Liver (tissue), 3 donors: ENCODE measurements around the gene TNFRSF25.
"Not testable (repeated sequence)": the region's sequence is repeated elsewhere in the genome, so short reads cannot be mapped to it uniquely, and the experiment has no call there.

Experiments
- ATF3 ChIP-seq: IDR thresholded peaks from 2 replicates; pipeline ENCODE4 v1.6.1; 2016; ENCODE audit warnings: antibody characterized with exemption
- CTCF ChIP-seq: fragments of 150-350 bp; IDR thresholded peaks from 2 replicates; pipeline ENCODE4 v1.5.1; 2017; ENCODE audit warnings: improper control_type of control experiment, low read depth, low read length; ENCODE audit not compliant: missing input control
- GABPA ChIP-seq, 2 donors: IDR thresholded peaks in 1 of 2; conservative IDR thresholded peaks in 1 of 2; 2 replicates each; pipeline ENCODE4 v1.6.1; 2016; ENCODE audit warnings: antibody characterized with exemption in 2 of 2, mild to moderate bottlenecking in 1 of 2, moderate library complexity in 1 of 2
- YY1 ChIP-seq: IDR thresholded peaks from 2 replicates; pipeline ENCODE4 v1.6.1; 2016; ENCODE audit warnings: antibody characterized with exemption, mild to moderate bottlenecking
- donor health status: healthy.
- donor health status: healthy.

GRCh38 chr1:6437012-6437700, 28.8 kb downstream of the TNFRSF25 start:
- TF ChIP-seq CTCF; YY1; ATF3; GABPA (IDR thresholded peaks at IDR 0.05 in 1 of 2, conservative IDR thresholded peaks at IDR 0.05 in 1 of 2): not testable (repeated sequence)
